ENCODE measurements around the gene JAGN1.
"Not testable (repeated sequence)": the region's sequence is repeated elsewhere in the genome, so short reads cannot be mapped to it uniquely, and the experiment has no call there.

The JAGN1 gene

DNA sequence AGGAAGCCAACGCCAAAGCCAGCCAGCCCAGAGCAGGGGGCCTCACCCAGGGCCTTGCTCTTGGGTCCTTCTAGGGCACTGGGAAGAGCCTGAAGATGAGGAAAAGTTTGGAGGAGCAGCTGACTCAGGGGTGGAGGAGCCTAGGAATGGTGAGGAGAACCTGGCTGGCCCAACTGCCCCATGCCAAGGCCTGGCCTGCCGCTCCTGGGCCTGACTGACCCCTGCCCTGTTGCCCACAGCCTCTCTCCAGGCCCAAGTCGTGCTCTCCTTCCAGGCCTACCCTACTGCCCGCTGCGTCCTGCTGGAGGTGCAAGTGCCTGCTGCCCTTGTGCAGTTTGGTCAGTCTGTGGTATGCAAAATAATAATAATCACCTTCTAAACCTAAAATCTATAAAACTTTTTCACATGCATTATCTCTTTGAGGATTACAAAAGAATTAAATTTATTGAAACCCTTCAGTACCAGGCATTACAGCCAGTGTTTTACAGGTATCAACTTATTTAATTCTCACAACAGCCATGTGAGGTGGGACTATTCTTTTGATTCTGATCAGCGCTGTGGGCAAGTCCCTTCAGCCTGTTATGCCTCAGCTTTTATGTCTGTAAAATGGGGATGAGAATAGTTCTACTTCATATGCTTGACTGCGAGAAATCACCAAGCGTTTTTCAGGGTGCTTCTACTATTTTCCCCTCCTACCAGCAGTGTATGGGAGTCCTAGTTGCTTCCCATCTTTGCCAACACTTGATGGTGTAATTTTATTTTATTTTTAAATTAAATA, 28.0 kb downstream of the JAGN1 start:
- no peak for DNase-seq (ENCODE audit: low read depth in 2 of 2)

GRCh38 chr3:9928158-9928557, 37.7 kb downstream of the JAGN1 start:
- DNase-seq (ENCODE audit: low read depth in 2 of 2), result no peak

- no peak for DNase-seq (ENCODE audit: low read depth in 2 of 2)
Observed at GRCh38 chr3:9930804-9931418, 40.5 kb downstream of the JAGN1 start.

DNA sequence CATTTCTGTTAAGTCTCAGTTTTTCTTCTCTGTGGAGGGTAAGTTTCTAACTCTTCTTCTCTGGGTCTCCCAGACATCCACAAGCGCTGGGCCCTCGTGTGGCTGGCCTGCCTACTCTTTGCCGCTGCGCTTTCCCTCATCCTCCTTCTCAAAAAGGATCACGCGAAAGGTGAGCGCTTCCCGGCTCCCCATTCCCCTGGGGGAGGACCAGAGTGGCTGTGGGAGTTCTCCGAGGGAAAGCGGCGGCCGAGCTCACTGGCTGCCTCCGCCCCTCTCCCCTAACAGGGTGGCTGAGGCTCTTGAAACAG, 42.1 kb downstream of the JAGN1 start:
- DNase-seq (ENCODE audit: low read depth in 2 of 2), result no peak

GRCh38 chr3:9932843-9933560, 42.6 kb downstream of the JAGN1 start:
- peak; percentile 68 to 80 for DNase-seq (ENCODE audit: low read depth in 2 of 2)

DNA sequence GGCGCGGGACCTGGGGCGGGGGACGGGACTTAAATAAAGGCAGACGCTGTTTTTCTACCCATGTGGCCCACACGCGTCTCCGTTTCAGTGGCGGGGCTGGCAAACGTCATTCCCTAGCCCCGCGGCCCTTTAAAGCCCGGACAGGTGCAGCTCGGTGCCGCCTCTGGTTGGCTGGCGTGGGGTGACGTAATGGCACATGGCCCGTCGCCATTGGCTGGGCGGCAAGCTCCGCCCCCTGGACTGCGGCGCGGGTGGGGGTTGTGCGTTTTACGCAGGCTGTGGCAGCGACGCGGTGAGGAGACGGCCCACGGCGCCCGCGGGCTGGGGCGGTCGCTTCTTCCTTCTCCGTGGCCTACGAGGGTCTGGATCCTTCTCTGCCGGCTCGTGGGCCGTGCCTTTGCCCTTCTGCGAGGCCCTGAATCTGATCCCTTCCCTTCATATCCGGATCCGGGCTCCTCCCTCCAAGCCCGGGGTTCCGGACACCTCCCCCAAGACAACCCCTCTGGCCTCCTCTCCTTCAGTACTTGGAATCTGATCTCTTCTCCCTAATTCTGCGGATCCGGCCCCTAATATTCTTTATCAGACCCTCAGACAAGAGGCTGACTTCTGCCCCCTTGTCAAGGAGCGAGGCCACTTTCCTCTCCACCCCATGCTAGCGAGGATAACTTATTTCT, 43.3 kb downstream of the JAGN1 start, which contains the start of gene CRELD1:
CRELD1 (plus strand) TSS at position 274 of the 674 bp plus-strand sequence. CDS start 605 bp downstream, outside the sequence.
- DNase-seq (ENCODE audit: low read depth in 2 of 2), result peak; percentile 94 to 96

- DNase-seq (ENCODE audit: low read depth in 2 of 2), result no peak
Observed at GRCh38 chr3:9934235-9934621, 43.8 kb downstream of the JAGN1 start.

- DNase-seq (ENCODE audit: low read depth in 2 of 2), result no peak
Observed at GRCh38 chr3:9934993-9935392, 44.6 kb downstream of the JAGN1 start.

DNA sequence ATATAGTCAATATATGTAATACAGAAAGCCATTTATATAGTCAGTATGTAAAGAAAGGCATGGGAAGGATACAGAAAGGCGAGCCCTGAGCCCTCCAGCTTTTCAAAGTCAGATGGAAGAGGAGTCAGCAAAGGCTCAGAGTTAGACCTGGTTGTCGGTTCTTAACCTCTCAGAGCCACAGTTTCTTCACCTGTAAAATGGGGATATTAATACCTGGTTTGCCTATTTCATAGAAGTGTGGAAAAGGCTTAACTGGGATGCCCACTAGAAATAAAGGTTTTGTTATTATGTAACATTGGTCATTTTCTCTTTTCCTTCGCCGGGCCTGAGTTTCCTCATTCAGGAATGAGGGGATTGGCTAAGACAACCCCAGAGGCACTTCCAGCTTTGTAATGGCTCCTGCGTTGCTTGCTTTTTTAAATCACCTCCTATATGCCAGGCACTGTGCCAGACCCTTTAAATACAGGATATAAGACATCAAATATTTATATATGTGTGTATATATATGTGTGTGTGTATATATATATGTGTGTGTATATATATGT, 45.6 kb downstream of the JAGN1 start:
- DNase-seq (ENCODE audit: low read depth in 2 of 2), result no peak

DNA sequence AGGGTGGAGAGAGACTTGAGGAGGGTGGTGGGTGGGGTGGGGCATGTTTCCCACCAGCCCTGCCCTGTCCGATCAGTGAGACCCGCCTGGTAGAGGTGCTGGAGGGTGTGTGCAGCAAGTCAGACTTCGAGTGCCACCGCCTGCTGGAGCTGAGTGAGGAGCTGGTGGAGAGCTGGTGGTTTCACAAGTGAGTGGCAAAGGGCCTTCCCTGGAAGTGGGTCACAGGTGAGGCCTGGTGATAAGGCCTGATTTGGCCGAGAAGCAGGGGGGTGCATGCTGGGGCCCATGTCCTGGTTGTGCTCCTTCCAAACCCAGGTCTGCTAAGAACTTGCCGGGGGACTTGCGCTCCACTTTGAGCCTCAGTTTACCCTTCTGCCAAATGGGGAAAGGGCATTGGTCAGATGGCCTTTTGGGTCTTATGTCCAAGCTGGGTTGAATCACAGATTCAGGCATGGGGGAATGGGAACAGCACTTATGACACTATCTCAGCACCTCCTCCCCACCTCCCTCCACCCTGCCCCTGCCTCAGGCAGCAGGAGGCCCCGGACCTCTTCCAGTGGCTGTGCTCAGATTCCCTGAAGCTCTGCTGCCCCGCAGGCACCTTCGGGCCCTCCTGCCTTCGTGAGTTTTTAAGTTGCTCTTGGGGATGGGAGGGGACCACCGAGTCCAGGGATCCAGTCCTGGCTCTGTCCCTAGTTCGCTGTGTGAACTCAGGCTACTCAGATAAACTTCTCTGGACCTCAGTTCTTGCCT, 47.3 kb downstream of the JAGN1 start:
- no peak for DNase-seq (ENCODE audit: low read depth in 2 of 2)

GRCh38 chr3:9938966-9939365, 48.6 kb downstream of the JAGN1 start:
- no peak for DNase-seq (ENCODE audit: low read depth in 2 of 2)

DNA sequence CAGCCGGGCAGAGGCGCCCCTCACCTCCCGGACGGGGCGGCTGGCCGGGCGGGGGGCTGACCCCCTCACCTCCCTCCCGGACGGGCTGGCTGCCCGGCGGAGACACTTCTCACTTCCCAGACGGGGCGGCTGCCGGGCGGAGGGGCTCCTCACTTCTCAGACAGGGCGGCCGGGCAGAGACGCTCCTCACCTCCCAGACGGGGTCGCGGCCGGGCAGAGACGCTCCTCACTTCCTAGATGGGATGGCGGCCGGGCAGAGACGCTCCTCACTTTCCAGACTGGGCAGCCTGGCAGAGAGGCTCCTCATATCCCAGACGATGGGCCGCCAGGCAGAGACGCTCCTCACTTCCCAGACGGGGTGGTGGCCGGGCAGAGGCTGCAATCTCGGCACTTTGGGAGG, 49.5 kb downstream of the JAGN1 start:
- DNase-seq (ENCODE audit: low read depth in 2 of 2), result not testable (repeated sequence)

DNA sequence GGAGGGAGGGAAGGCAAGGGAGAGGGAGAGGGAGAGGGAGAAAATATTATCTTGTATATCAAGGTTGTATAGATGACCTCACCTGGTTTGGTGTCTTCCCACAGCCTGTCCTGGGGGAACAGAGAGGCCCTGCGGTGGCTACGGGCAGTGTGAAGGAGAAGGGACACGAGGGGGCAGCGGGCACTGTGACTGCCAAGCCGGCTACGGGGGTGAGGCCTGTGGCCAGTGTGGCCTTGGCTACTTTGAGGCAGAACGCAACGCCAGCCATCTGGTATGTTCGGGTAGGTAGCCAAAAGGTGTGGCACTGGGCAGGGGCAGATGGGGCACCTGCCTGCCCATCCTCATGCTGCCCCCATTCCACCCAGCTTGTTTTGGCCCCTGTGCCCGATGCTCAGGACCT, 50.3 kb downstream of the JAGN1 start:
- no peak for DNase-seq (ENCODE audit: low read depth in 2 of 2)

DNA sequence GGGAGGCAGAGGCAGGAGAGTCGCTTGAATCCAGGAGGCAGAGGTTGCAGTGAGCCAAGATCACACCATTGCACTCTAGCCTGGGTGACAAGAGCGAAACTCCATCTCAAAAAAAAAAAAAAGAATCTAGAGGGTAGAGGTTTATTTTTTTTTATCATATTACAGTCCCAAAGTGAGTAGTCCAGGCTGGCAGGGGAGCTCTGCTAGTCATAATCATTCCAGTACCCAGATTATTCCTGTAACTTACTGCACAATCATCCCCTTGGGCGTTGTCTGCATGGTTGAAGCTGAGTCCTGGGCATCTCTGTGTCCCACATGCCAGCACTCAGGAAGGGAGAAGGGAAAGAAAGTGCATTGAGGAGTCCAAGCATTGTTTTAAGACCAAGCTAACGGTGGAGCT, 51.8 kb downstream of the JAGN1 start:
- DNase-seq (ENCODE audit: low read depth in 2 of 2), result no peak

- DNase-seq (ENCODE audit: low read depth in 2 of 2), result no peak
Observed at GRCh38 chr3:9942934-9943690, 52.7 kb downstream of the JAGN1 start.

All from stimulated activated CD8-positive, alpha-beta memory T cell treated with anti-CD3 and anti-CD28 coated beads, Interleukin-2, amount 100 ng/mL, for 1 hour (primary cell).